Posterior vena cava (tissue), 2 donors: ENCODE data around the gene ACCSL. TPM values are rescaled to one million over a fixed set of nuclear protein-coding genes. Genes with fewer than 3 reads are reported as not detected.

Experiments
- DNase-seq: peaks from one replicate; pipeline ENCODE4 v3.0.0-alpha.2; 2020; ENCODE audit warnings: low spot score
- intact Hi-C, 2 donors: fragments of 100-400 bp; cut with DNase I; formaldehyde crosslinking; loops; one replicate each; pipeline versions ENCODE4 v1.14.1 to v1.14.2; 2022 to 2023
- total RNA-seq, 2 donors: library from RNA; stranded (reverse); fragmentation: NEBNext Ultra II Directional; extraction: Animal tissue kit (Norgen Biotek cat#: 25700); gene quantifications; one replicate each; pipeline ENCODE4 v1.2.1, GENCODE V29; 2021
- donor health status: DM: yes; HTN: yes; CAD: no.
- donor health status: DM: yes; HTN: yes; CAD: no.

ACCSL gene
- total RNA-seq, 2 donors from 2014 or later, result not detected

- peak; percentile 44 for DNase-seq
- intact Hi-C loops, result loop anchor here in 1 of 2 donors (5.0 kb wide), 1 partner anchor 64 kb away; no protein-coding TSS in a partner anchor
These were observed 31.0 kb upstream of the ACCSL start for GRCh38 chr11:44016546-44017442.

DNA sequence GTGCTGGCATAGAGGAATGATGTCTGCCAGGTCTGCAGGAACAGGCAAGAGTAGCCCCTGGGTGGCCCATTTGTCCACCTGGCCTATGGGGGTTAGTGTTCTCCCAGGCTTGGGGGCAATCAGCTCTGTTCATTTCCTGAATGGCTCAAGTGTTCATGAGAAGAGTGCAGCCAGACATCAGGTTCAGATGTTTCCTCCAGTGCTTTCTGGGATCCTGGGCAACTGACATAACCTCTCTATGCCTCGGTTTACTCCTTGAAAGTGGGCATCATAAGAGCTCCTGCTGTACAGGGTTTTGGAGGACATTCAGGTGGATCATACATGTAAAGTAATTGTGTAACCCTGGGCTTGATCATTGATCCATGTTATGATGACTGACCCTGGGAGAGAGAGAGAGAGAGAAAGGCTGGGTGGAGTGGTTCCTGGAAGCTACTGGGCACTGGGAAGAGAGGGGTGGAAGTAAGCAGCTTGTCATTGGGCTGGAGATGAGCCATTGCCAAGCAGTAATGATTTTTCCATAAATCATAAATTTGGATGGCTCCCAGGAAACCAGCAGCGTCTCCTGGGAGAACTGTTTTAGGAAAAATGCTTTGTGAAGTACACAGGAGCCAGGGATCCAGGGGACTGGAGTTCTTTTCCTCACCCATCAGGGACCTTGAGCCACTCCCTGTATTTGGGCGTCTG, 30.2 kb upstream of the ACCSL start:
- peak; percentile 59 for DNase-seq
- intact Hi-C loops, result loop anchor here in 1 of 2 donors (5.0 kb wide), 1 partner anchor 65 kb away; no protein-coding TSS in a partner anchor

GRCh38 chr11:44018127-44018521, 29.7 kb upstream of the ACCSL start:
- DNase-seq, result peak; percentile 76
- intact Hi-C loops, result loop anchor here in 1 of 2 donors (5.0 kb wide), 1 partner anchor 66 kb away; no protein-coding TSS in a partner anchor

DNA sequence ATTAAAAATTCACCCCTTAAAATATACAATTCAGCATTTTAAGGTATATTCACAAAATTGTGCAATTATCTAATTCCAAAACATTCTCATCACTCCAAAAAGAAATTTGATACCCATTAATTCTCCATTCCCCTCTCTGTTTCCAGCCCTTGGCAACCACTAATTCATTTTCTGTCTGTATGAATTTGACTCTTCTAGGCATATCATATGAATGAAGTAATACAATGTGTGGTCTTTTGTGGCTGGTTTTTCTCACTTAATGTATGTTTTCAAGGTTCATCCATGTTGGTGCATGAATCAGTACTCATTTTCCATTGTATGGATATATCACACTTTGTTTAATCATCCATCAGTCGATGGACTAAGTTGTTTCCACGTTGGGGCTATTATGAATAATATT, 29.0 kb upstream of the ACCSL start:
- intact Hi-C loops, result loop anchor here in 1 of 2 donors (5.0 kb wide), 1 partner anchor 67 kb away; no protein-coding TSS in a partner anchor

DNA sequence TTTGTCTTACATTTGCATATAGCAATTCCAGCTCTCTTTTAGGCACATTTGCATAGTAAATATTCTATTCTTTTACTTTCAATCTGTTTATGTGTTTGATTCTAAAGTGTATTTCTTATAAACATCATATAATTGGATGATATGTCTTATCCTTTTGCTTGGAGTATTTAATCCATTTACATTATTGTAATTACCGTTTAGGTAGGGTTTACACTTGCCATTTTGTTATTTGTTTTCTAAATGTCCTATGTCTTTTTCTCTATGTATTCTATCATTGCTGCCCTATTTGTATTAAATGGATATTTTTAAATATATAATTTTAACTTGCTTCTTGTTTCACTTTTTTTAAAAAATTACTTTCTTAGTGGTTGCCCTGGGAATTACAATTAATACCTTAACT, 22.8 kb upstream of the ACCSL start:
- no peak for DNase-seq
- intact Hi-C loops, result no loop called here

More for the DNA sequence above, 29.0 kb upstream of the ACCSL start:
- no peak for DNase-seq

DNA sequence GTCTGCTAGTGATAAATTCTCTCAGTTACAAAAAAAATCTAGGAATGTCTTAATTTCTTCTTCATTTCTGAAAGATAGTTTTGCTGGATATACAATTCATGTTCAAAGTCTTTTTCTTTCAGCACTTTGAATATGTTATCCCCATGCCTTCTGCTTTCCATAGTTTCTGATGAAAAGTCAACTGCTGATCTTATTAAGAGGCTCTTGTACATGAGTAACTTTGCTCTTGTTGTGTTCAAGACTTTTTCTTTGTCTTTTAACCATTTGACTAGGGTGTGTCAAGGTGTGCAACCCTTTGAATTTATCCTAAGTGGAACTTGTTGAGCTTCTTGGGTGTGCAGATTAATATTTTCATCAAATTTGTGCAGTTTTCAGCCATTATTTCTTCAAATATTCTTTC, 22.1 kb upstream of the ACCSL start:
- DNase-seq, result no peak
- intact Hi-C loops, result no loop called here

GRCh38 chr11:44028401-44028800, 19.4 kb upstream of the ACCSL start:
- intact Hi-C loops, result no loop called here

GRCh38 chr11:44028816-44029506, 18.8 kb upstream of the ACCSL start:
- intact Hi-C loops, result no loop called here
- DNase-seq, result no peak

More at GRCh38 chr11:44028401-44028800, 19.4 kb upstream of the ACCSL start:
- no peak for DNase-seq

DNA sequence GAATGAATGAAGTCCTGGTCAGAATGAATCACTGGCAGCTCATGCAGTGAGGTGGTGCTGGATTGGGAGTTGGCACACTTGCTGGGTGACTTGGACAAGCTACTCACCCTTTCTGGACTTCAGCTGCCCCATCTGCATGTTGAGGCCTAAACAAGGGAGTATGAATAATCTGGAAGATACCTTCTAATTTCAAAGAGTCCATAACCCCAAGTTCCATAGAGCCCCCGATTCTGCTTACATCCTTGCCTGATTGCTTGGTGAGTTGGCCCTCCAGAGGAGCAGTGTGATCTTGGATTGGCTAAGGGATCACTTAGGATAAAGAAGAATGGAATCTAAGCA, 18.3 kb upstream of the ACCSL start:
- intact Hi-C loops, result no loop called here
- DNase-seq, result no peak

GRCh38 chr11:44029977-44030911, 17.5 kb upstream of the ACCSL start:
- intact Hi-C loops, result loop anchor here in 1 of 2 donors (5.0 kb wide), 2 partner anchors 43 to 88 kb away; partner anchors contain the start of gene C11orf96
- DNase-seq, result no peak

GRCh38 chr11:44030996-44031395, 16.8 kb upstream of the ACCSL start:
- DNase-seq, result no peak
- intact Hi-C loops, result loop anchor here in 1 of 2 donors (5.0 kb wide), 2 partner anchors 44 to 89 kb away; partner anchors contain the start of gene C11orf96

DNA sequence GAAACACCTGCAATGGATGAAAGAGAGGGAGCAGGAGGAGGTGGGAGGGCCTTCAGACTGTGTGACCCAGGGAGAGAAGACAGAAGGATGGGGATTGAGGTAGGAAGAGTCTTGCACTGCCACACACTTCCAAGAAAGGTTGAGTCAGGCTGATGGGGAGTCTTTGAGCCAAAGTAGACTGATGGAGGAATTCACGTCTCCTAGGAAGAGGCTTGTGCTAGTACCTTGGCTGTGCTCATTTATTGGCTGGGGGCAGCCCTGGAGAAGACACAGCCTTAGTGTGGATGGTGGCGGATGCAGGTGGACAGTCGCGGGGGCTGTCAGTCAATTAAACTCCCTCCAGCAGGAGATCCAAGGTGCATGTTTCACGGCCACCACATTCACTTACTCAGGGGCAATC, 16.2 kb upstream of the ACCSL start:
- DNase-seq, result no peak
- intact Hi-C loops, result loop anchor here in 1 of 2 donors (5.0 kb wide), 2 partner anchors 44 to 89 kb away; partner anchors contain the start of gene C11orf96

DNA sequence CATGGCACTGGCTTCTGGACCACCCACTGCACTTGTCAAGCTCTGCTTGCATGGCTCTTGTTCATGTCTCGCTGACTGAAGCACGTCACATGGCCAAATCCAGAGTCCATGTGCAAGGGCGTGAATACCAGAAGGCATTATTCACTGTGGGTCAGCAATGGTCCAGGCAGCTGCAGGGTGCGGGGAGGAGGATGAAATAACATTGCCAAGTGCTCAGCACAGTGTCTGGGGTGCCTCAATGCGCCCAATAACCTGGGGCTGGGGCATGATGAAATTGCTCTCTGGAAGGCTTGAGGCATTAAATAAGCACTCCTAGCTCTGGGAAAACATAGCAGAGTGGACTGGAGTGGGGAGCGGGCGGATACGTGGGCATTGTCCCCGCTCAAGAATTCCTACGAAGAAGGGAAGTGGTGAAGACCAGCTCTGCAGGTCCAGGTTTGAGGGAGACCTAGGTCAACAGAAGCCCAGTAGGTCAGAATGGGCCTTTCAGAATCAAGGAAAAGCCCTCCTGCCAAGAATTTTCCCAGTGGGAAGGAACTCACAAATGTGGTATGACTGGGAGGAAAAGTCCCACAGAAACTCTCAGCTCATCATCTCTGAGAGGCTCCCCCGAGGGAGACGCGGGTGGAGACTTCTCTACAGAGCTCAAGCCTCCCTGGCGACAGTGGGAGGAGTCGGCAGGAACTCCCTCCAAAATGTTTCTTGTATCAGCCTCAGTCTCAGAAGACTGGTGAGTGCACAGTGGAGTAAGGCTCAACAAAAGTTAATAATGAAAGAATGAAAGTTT, 15.3 kb upstream of the ACCSL start:
- intact Hi-C loops, result loop anchor here in 1 of 2 donors (5.0 kb wide), 2 partner anchors 45 to 90 kb away; partner anchors contain the start of gene C11orf96
- DNase-seq, result peak; percentile 93

- DNase-seq, result no peak
- intact Hi-C loops, result loop anchor here in 1 of 2 donors (5.0 kb wide), 2 partner anchors 46 to 91 kb away; partner anchors contain the start of gene C11orf96
These were observed 14.3 kb upstream of the ACCSL start for GRCh38 chr11:44033411-44033850.

GRCh38 chr11:44033856-44034255, 13.9 kb upstream of the ACCSL start:
- DNase-seq, result no peak
- intact Hi-C loops, result loop anchor here in 1 of 2 donors (5.0 kb wide), 2 partner anchors 47 to 92 kb away; partner anchors contain the start of gene C11orf96

- intact Hi-C loops, result loop anchor here (5.0 kb wide), 3 partner anchors 47 to 142 kb away; partner anchors contain the start of gene C11orf96 (in 1 of the 2)
- no peak for DNase-seq
These were observed 13.1 kb upstream of the ACCSL start for GRCh38 chr11:44034639-44035038.
